Lower lobe of right lung (tissue), 2 donors: ENCODE results near the gene ARHGAP11A. TPM values are rescaled to one million over a fixed set of nuclear protein-coding genes. Genes with fewer than 3 reads are reported as not detected.

Experiments used
- ATAC-seq, 2 donors: fragments of 200-7000 bp; cut with Tn5 transposase; one replicate each; pipeline ENCODE4 v1.9.1; 2020 to 2022; ENCODE audit warnings: mild to moderate bottlenecking in 2 of 2, moderate library complexity in 2 of 2
- DNase-seq: peaks from one replicate; pipeline ENCODE4 v3.0.0-alpha.2; 2020
- H3K27ac ChIP-seq: fragments of 200-600 bp; one replicate; pipeline ENCODE4 v1.8.0; 2022
- H3K27me3 ChIP-seq: fragments of 200-600 bp; one replicate; pipeline ENCODE4 v1.8.0; 2022; ENCODE audit warnings: low read depth
- H3K36me3 ChIP-seq: fragments of 200-600 bp; one replicate; pipeline ENCODE4 v1.8.0; 2022; ENCODE audit warnings: mild to moderate bottlenecking
- H3K4me1 ChIP-seq: fragments of 200-600 bp; one replicate; pipeline ENCODE4 v1.8.0; 2022
- H3K4me3 ChIP-seq: fragments of 200-600 bp; one replicate; pipeline ENCODE4 v1.8.0; 2022; ENCODE audit warnings: mild to moderate bottlenecking
- H3K9me3 ChIP-seq: fragments of 200-600 bp; one replicate; pipeline ENCODE4 v1.8.0; 2022
- CTCF ChIP-seq: fragments of 200-600 bp; IDR thresholded peaks from one replicate; pipeline ENCODE4 v1.8.0; 2022; ENCODE audit warnings: antibody characterized with exemption, mild to moderate bottlenecking
- intact Hi-C: fragments of 100-400 bp; cut with DNase I; formaldehyde crosslinking; loops from one replicate; pipeline ENCODE4 v1.11.0; 2022
- total RNA-seq: library from RNA; stranded (reverse); fragmentation: NEBNext Ultra II Directional; extraction: Animal tissue kit (Norgen Biotek cat#: 25700); gene quantifications from one replicate; pipeline ENCODE4 v1.2.1, GENCODE V29; 2021
- donor health status: DM: no; HTN: yes; CAD: no; lungs with severe emphysema.

The ARHGAP11A gene
- total RNA-seq, 1 donor from 2014 or later: 4.9 TPM

GRCh38 chr15:32670623-32671022 lies 55.3 kb downstream of the ARHGAP11A start:
- intact Hi-C loops: no loop called here
- H3K4me1 ChIP-seq: no peaks in the 10 kb centered on the region
- H3K36me3 ChIP-seq: no peaks in the 10 kb centered on the region
- H3K4me3 ChIP-seq: no peak overlapping the region
- DNase-seq: no peak
- TF ChIP-seq CTCF: no peak
- ATAC-seq: no peak
- no peaks in the 10 kb centered on the region for H3K27me3 ChIP-seq
- H3K27ac ChIP-seq: no peak overlapping the region
- no peaks in the 10 kb centered on the region for H3K9me3 ChIP-seq

GRCh38 chr15:32671339-32672325 lies 56.3 kb downstream of the ARHGAP11A start:
- DNase-seq (no peak), ATAC-seq (no peak)
- no peaks in the 10 kb centered on the region for H3K36me3 ChIP-seq
- intact Hi-C loops: no loop called here
- H3K4me1 ChIP-seq: no peaks in the 10 kb centered on the region
- H3K9me3 ChIP-seq: no peaks in the 10 kb centered on the region
- TF ChIP-seq CTCF: no peak
- no peak overlapping the region for H3K4me3 ChIP-seq
- no peaks in the 10 kb centered on the region for H3K27me3 ChIP-seq
- no peak overlapping the region for H3K27ac ChIP-seq

GRCh38 chr15:32674681-32675080 lies 59.4 kb downstream of the ARHGAP11A start:
- Histone ChIP-seq H3K9me3 (no peaks in the 10 kb centered on the region), H3K36me3 (no peaks in the 10 kb centered on the region), H3K4me3 (no peak overlapping the region), H3K27ac (no peak overlapping the region), H3K27me3 (no peaks in the 10 kb centered on the region), H3K4me1 (no peaks in the 10 kb centered on the region)
- DNase-seq (no peak), ATAC-seq (no peak)
- TF ChIP-seq CTCF: no peak
- intact Hi-C loops: no loop called here

- Histone ChIP-seq H3K4me1 (no peaks in the 10 kb centered on the region), H3K9me3 (no peaks in the 10 kb centered on the region), H3K27ac (no peak overlapping the region), H3K27me3 (no peaks in the 10 kb centered on the region), H3K36me3 (no peaks in the 10 kb centered on the region), H3K4me3 (no peak overlapping the region)
- no peak for DNase-seq
- peak; percentile 48 to 80 for ATAC-seq
- no peak for TF ChIP-seq CTCF
- intact Hi-C loops: no loop called here
Measured at GRCh38 chr15:32675466-32675865, 60.2 kb downstream of the ARHGAP11A start.

GRCh38 chr15:32676169-32676568 lies 60.9 kb downstream of the ARHGAP11A start:
- no peaks in the 10 kb centered on the region for H3K9me3 ChIP-seq
- H3K36me3 ChIP-seq: no peaks in the 10 kb centered on the region
- DNase-seq: no peak
- H3K27ac ChIP-seq: no peak overlapping the region
- no peak for TF ChIP-seq CTCF
- no peak overlapping the region for H3K4me3 ChIP-seq
- H3K4me1 ChIP-seq: no peaks in the 10 kb centered on the region
- intact Hi-C loops: no loop called here
- ATAC-seq: no peak
- H3K27me3 ChIP-seq: no peaks in the 10 kb centered on the region
